NCI-H2081 (cell line): ENCODE results near the gene MYT1.

ENCODE experiments used
- DNase-seq, 2 experiments: peaks; one replicate each; lab custom pipeline; 2025; lab: John Stamatoyannopoulos, UW

The MYT1 gene

GRCh38 chr20:64219202-64219601 is 55.0 kb downstream of the MYT1 start:
- DNase-seq, result no peak

GRCh38 chr20:64219730-64220129 is 55.5 kb downstream of the MYT1 start:
- no peak for DNase-seq

- DNase-seq, result no peak
Measured at GRCh38 chr20:64220420-64220819, 56.2 kb downstream of the MYT1 start.

GRCh38 chr20:64220891-64221527 is 56.8 kb downstream of the MYT1 start:
- no peak for DNase-seq

- no peak for DNase-seq
Measured at GRCh38 chr20:64222291-64222735, 58.1 kb downstream of the MYT1 start.

GRCh38 chr20:64222851-64223525 is 58.7 kb downstream of the MYT1 start:
- DNase-seq, result no peak

GRCh38 chr20:64223526-64224067 is 59.3 kb downstream of the MYT1 start:
- no peak for DNase-seq

GRCh38 chr20:64224351-64225170 is 60.3 kb downstream of the MYT1 start:
- no peak for DNase-seq

- no peak for DNase-seq
Measured at GRCh38 chr20:64225171-64225595, 60.9 kb downstream of the MYT1 start.

GRCh38 chr20:64225828-64226598 is 61.8 kb downstream of the MYT1 start:
- DNase-seq, result no peak

GRCh38 chr20:64226686-64227580 is 62.7 kb downstream of the MYT1 start:
- DNase-seq, result no peak

GRCh38 chr20:64228086-64228653 is 63.9 kb downstream of the MYT1 start:
- DNase-seq, result no peak

- peak in 1 of 2 experiments; percentile 24 for DNase-seq
Measured at GRCh38 chr20:64228751-64229506, 64.7 kb downstream of the MYT1 start.

- DNase-seq, result peak in 1 of 2 experiments; percentile 16
Measured at GRCh38 chr20:64229507-64230061, 65.3 kb downstream of the MYT1 start.

GRCh38 chr20:64230461-64231145 is 66.4 kb downstream of the MYT1 start:
- no peak for DNase-seq

- no peak for DNase-seq
Measured at GRCh38 chr20:64231621-64232550, 67.6 kb downstream of the MYT1 start.

GRCh38 chr20:64232794-64233193 is 68.5 kb downstream of the MYT1 start:
- peak; percentile 62 to 81 for DNase-seq

GRCh38 chr20:64233725-64234124 is 69.5 kb downstream of the MYT1 start:
- DNase-seq, result no peak
